Neural cell (in vitro differentiated cells): ENCODE results near the gene GPS1. TPM values are rescaled to one million over a fixed set of nuclear protein-coding genes. Genes with fewer than 3 reads are reported as not detected.

Source experiments
- H2AFZ ChIP-seq: fragments of 200-600, 300-800 bp; sonication (generic), shearing (Covaris generic); 2 replicates; pipeline ENCODE4 v1.6.0; 2014; ENCODE audit warnings: low read depth, mild to moderate bottlenecking, antibody characterized with exemption, low read length, moderate library complexity
- H3F3A ChIP-seq: fragments of 200-600 bp; shearing (Covaris generic); 2 replicates; pipeline ENCODE4 v1.6.1; 2016; ENCODE audit warnings: mild to moderate bottlenecking, moderate library complexity, mixed read lengths, antibody characterized with exemption, low read length; ENCODE audit not compliant: insufficient read depth, poor library complexity, severe bottlenecking
- H3K27ac ChIP-seq: fragments of 200-600, 300-800 bp; sonication (generic), shearing (Covaris generic); 2 replicates; pipeline ENCODE4 v1.5.1; 2014; ENCODE audit warnings: mild to moderate bottlenecking, low read length, moderate library complexity
- H3K27me3 ChIP-seq: fragments of 300-800, 200-600 bp; sonication (generic), shearing (Covaris generic); 2 replicates; pipeline ENCODE4 v1.6.0; 2014; ENCODE audit warnings: mild to moderate bottlenecking, low read depth, low read length, moderate library complexity; ENCODE audit not compliant: insufficient read depth
- H3K36me3 ChIP-seq: fragments of 300-800, 200-600 bp; sonication (generic), shearing (Covaris generic); 2 replicates; pipeline ENCODE4 v1.5.1; 2014; ENCODE audit warnings: mild to moderate bottlenecking, antibody characterized with exemption, low read length, moderate library complexity; ENCODE audit not compliant: insufficient read depth
- H3K4me2 ChIP-seq: fragments of 300-800, 200-600 bp; sonication (generic), shearing (Covaris generic); 2 replicates; pipeline ENCODE4 v1.6.0; 2014; ENCODE audit warnings: mild to moderate bottlenecking, low read length
- H3K4me3 ChIP-seq: fragments of 300-800, 200-600 bp; sonication (generic), shearing (Covaris generic); 2 replicates; pipeline ENCODE4 v1.5.1; 2014; ENCODE audit warnings: mild to moderate bottlenecking, low read length, moderate library complexity
- H3K79me2 ChIP-seq: fragments of 200-600 bp; shearing (Covaris generic); replicated peaks from 2 replicates; pipeline ENCODE4 v1.6.0; 2014; ENCODE audit warnings: mild to moderate bottlenecking, low read length, moderate library complexity; ENCODE audit not compliant: insufficient read depth
- H3K9ac ChIP-seq: fragments of 300-800, 200-600 bp; sonication (generic), shearing (Covaris generic); 2 replicates; pipeline ENCODE4 v1.6.1; 2016; ENCODE audit warnings: mild to moderate bottlenecking, low read length, mixed read lengths
- H3K9me2 ChIP-seq: fragments of 200-600 bp; shearing (Covaris generic); 2 replicates; pipeline ENCODE4 v1.6.1; 2016; ENCODE audit warnings: mild to moderate bottlenecking, low read length, mixed read lengths; ENCODE audit not compliant: insufficient read depth
- H3K9me3 ChIP-seq: fragments of 200-600, 300-800 bp; sonication (generic), shearing (Covaris generic); 2 replicates; pipeline ENCODE4 v1.6.1; 2016; ENCODE audit warnings: mild to moderate bottlenecking, mixed run types, low read length, moderate library complexity, mixed read lengths
- H4K20me1 ChIP-seq: fragments of 200-600 bp; shearing (Covaris generic); 2 replicates; pipeline ENCODE4 v1.6.1; 2016; ENCODE audit warnings: mild to moderate bottlenecking, mixed run types; ENCODE audit not compliant: insufficient read depth
- CTCF ChIP-seq: fragments of 450-650 bp; IDR thresholded peaks from 2 replicates; pipeline ENCODE4 v1.5.1; 2014; ENCODE audit warnings: antibody characterized with exemption, mild to moderate bottlenecking, moderate library complexity; ENCODE audit not compliant: poor library complexity, severe bottlenecking
- EP300 ChIP-seq: fragments of 450-650 bp; conservative IDR thresholded peaks from 2 replicates; pipeline ENCODE4 v1.6.1; 2014; ENCODE audit warnings: antibody characterized with exemption, mild to moderate bottlenecking, moderate library complexity; ENCODE audit not compliant: poor library complexity, severe bottlenecking
- EZH2 ChIP-seq: fragments of 200-600, 300-800 bp; shearing (Covaris generic), sonication (generic); IDR thresholded peaks from 2 replicates; pipeline ENCODE4 v1.6.1; 2014; ENCODE audit warnings: antibody characterized with exemption, low read length, borderline replicate concordance, mild to moderate bottlenecking; ENCODE audit not compliant: insufficient read depth, poor library complexity, severe bottlenecking
- MXI1 ChIP-seq: fragments of 450-650 bp; conservative IDR thresholded peaks from 2 replicates; pipeline ENCODE4 v1.6.1; 2014; ENCODE audit warnings: antibody characterized with exemption, mild to moderate bottlenecking; ENCODE audit not compliant: poor library complexity, severe bottlenecking
- POLR2AphosphoS5 ChIP-seq: IDR thresholded peaks from 2 replicates; pipeline ENCODE4 v1.6.1; 2012
- RAD21 ChIP-seq: fragments of 450-650 bp; conservative IDR thresholded peaks from 2 replicates; pipeline ENCODE4 v1.6.1; 2014; ENCODE audit warnings: antibody characterized with exemption, mild to moderate bottlenecking, moderate library complexity
- REST ChIP-seq: IDR thresholded peaks from 2 replicates; pipeline ENCODE4 v1.6.1; 2012; ENCODE audit warnings: borderline replicate concordance
- SMC3 ChIP-seq: fragments of 450-650 bp; conservative IDR thresholded peaks from 2 replicates; pipeline ENCODE4 v1.6.1; 2014; ENCODE audit warnings: antibody characterized with exemption, mild to moderate bottlenecking, moderate library complexity; ENCODE audit not compliant: poor library complexity
- TAF1 ChIP-seq: IDR thresholded peaks from 2 replicates; pipeline ENCODE4 v1.6.1; 2012; ENCODE audit warnings: low read depth
- polyA plus RNA-seq: library from polyadenylated mRNA; depleted of rRNA; stranded (reverse); fragments of >200 nt; gene quantifications from 2 replicates; pipeline ENCODE4 v1.2.3, GENCODE V29; 2014

The GPS1 gene
- polyA plus RNA-seq, 1 donor from 2014 or later = 170 TPM

- Histone ChIP-seq H3K9me2 (no peaks in the 10 kb centered on the region), H2AFZ (no peak overlapping the region), H3K9me3 (no peaks in the 10 kb centered on the region), H4K20me1 (no peaks in the 10 kb centered on the region), H3K79me2 (no peaks in the 10 kb centered on the region), H3K9ac (no peak overlapping the region), H3K4me3 (no peak overlapping the region), H3F3A (no peaks in the 10 kb centered on the region), H3K27me3 (no peaks in the 10 kb centered on the region), H3K4me2 (no peak overlapping the region), H3K27ac (no peak overlapping the region), H3K36me3 (no peaks in the 10 kb centered on the region)
- TF ChIP-seq REST (no peak), EZH2 (no peak), MXI1 (no peak), SMC3 (no peak), RAD21 (no peak), EP300 (no peak)
These were observed 25.3 kb downstream of the GPS1 start for GRCh38 chr17:82076785-82077591.

- Histone ChIP-seq H3K27me3 (no peaks in the 10 kb centered on the region), H3K4me2 (no peak overlapping the region), H3K79me2 (no peaks in the 10 kb centered on the region), H3K9me2 (no peaks in the 10 kb centered on the region), H3K27ac (no peak overlapping the region), H3K9me3 (no peaks in the 10 kb centered on the region), H4K20me1 (no peaks in the 10 kb centered on the region), H2AFZ (no peak overlapping the region), H3F3A (no peaks in the 10 kb centered on the region), H3K4me3 (no peak overlapping the region), H3K9ac (no peak overlapping the region), H3K36me3 (no peaks in the 10 kb centered on the region)
- TF ChIP-seq TAF1 (no peak), RAD21 (no peak), CTCF (no peak), MXI1 (no peak), SMC3 (no peak), EP300 (no peak), POLR2AphosphoS5 (no peak), REST (no peak), EZH2 (no peak)
These were observed 26.1 kb downstream of the GPS1 start for GRCh38 chr17:82077617-82078358.
